Calu3 (cell line): Measurements from ENCODE around the gene TMEM63C. TPM values are rescaled to one million over a fixed set of nuclear protein-coding genes. Genes with fewer than 3 reads are reported as not detected.

Experiments
- BruUV-seq: library from RNA; stranded (reverse); fragments of 400-500 nt; replicated peaks from 2 replicates; lab custom pipeline; 2021; lab: Mats Ljungman, UMichigan
- CTCF ChIA-PET: fragments of 300-600 bp; sonication (Branson Sonifier 250); formaldehyde crosslinking; loops from one replicate; lab custom pipeline; 2022; ENCODE audit warnings: antibody characterized with exemption; lab: Charles Lee
- DNase-seq: peaks from one replicate; pipeline ENCODE4 v3.0.0; 2022
- H3K27ac Mint-ChIP-seq: one replicate; pipeline ENCODE4 v1.8.0; 2022; ENCODE audit warnings: mixed read lengths; ENCODE audit not compliant: unreplicated experiment
- H3K27me3 Mint-ChIP-seq: one replicate; pipeline ENCODE4 v1.8.0; 2022; ENCODE audit warnings: mixed read lengths; ENCODE audit not compliant: unreplicated experiment
- H3K36me3 Mint-ChIP-seq: one replicate; pipeline ENCODE4 v1.8.0; 2022; ENCODE audit warnings: mild to moderate bottlenecking, moderate library complexity, mixed read lengths; ENCODE audit not compliant: insufficient read depth, unreplicated experiment
- H3K4me1 Mint-ChIP-seq: one replicate; pipeline ENCODE4 v1.8.0; 2022; ENCODE audit warnings: mild to moderate bottlenecking, low read depth, mixed read lengths; ENCODE audit not compliant: unreplicated experiment
- H3K4me3 Mint-ChIP-seq: one replicate; pipeline ENCODE4 v1.8.0; 2022; ENCODE audit warnings: mild to moderate bottlenecking, low read depth, moderate library complexity, mixed read lengths; ENCODE audit not compliant: unreplicated experiment
- H3K9me3 Mint-ChIP-seq: one replicate; pipeline ENCODE4 v1.8.0; 2022; ENCODE audit warnings: low read depth, mixed read lengths; ENCODE audit not compliant: unreplicated experiment
- intact Hi-C: fragments of 100-400 bp; cut with micrococcal nuclease; formaldehyde crosslinking; loops from one replicate; pipeline ENCODE4 v1.10.0; 2022; ENCODE audit not compliant: unreplicated experiment
- total RNA-seq: library from RNA; stranded (reverse); gene quantifications from 2 replicates; pipeline ENCODE4 v1.2.3, GENCODE V29; 2022
- TF ChIP-seq, protein P1 (sequence below): fragments of 200-600 bp; IDR thresholded peaks from one replicate; pipeline ENCODE4 v1.8.0; 2022; ENCODE audit warnings: antibody characterized with exemption; ENCODE audit not compliant: unreplicated experiment

TMEM63C gene
- total RNA-seq, 1 experiment from 2014 or later: 1.1 TPM

DNA sequence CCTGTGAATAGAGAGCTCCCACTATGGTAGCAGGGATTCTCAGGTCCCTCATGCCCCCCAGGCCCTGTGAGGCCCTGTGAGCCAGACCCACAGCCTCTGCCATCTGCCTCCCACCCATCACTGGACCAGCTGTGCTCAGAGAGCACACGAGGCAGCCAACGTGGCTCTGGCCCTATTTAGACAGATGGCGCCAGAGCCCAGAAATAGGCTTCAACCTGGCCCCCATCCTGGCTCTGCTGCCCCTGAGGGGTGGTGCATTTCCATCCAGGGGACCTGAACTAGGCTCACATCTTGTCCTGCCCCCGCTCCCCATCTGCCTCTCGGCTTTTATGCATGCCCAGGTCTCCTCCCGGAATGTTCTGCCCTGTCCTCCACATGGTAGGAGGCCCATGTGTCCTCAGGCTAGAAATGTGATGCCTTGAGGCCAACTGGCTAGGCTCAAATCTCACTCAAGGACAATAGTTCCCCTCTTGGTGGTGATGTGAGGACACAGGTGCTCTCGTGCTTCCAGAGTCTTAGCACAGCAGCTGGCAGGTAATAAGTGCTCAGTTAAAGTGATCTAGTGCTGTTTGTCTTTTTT is 18.9 kb downstream of the TMEM63C start:
- no peak for DNase-seq
- TF ChIP-seq, protein P1, sequence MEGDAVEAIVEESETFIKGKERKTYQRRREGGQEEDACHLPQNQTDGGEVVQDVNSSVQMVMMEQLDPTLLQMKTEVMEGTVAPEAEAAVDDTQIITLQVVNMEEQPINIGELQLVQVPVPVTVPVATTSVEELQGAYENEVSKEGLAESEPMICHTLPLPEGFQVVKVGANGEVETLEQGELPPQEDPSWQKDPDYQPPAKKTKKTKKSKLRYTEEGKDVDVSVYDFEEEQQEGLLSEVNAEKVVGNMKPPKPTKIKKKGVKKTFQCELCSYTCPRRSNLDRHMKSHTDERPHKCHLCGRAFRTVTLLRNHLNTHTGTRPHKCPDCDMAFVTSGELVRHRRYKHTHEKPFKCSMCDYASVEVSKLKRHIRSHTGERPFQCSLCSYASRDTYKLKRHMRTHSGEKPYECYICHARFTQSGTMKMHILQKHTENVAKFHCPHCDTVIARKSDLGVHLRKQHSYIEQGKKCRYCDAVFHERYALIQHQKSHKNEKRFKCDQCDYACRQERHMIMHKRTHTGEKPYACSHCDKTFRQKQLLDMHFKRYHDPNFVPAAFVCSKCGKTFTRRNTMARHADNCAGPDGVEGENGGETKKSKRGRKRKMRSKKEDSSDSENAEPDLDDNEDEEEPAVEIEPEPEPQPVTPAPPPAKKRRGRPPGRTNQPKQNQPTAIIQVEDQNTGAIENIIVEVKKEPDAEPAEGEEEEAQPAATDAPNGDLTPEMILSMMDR: no peak
- no peaks in the 10 kb centered on the region for H3K4me1 Mint-ChIP-seq
- H3K36me3 Mint-ChIP-seq: no peaks in the 10 kb centered on the region
- no peaks in the 10 kb centered on the region for H3K9me3 Mint-ChIP-seq
- BruUV-seq: no TSS peak
- peaks cover 93% of the 10 kb centered on the region for H3K27me3 Mint-ChIP-seq
- H3K27ac Mint-ChIP-seq: no peak overlapping the region
- CTCF ChIA-PET: interaction anchor here (0.7 kb wide), 2 partner anchors 19 to 101 kb away, joined by 3 to 6 read pairs; no protein-coding TSS in a partner anchor
- intact Hi-C loops: no loop called here
- no peak overlapping the region for H3K4me3 Mint-ChIP-seq

DNA sequence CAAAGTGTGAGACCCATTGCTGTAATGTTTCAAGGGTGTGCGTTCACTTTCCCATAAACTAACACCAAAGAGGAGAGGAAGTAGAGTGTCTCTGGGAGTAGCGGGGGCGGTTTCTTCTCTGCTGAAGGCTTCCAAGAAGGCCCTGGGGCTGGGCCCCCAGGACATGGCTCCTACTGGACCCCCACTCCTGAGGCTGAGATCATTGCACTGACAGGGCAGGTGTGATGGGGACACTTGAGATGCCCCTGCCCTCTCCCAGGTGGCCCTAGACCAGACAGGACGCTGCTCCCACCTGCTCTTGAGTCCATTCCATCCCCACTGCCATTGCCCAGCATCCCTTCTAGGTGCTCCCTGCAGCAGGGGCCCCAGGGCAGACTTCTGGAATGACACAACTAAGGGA is 20.1 kb downstream of the TMEM63C start:
- CTCF ChIA-PET: no interaction called here
- peaks cover 97% of the 10 kb centered on the region for H3K27me3 Mint-ChIP-seq
- H3K4me3 Mint-ChIP-seq: no peak overlapping the region
- H3K4me1 Mint-ChIP-seq: no peaks in the 10 kb centered on the region
- intact Hi-C loops: no loop called here
- no TSS peak for BruUV-seq
- DNase-seq: no peak
- H3K9me3 Mint-ChIP-seq: no peaks in the 10 kb centered on the region
- H3K36me3 Mint-ChIP-seq: no peaks in the 10 kb centered on the region
- no peak overlapping the region for H3K27ac Mint-ChIP-seq
- TF ChIP-seq, protein P1: no peak

DNA sequence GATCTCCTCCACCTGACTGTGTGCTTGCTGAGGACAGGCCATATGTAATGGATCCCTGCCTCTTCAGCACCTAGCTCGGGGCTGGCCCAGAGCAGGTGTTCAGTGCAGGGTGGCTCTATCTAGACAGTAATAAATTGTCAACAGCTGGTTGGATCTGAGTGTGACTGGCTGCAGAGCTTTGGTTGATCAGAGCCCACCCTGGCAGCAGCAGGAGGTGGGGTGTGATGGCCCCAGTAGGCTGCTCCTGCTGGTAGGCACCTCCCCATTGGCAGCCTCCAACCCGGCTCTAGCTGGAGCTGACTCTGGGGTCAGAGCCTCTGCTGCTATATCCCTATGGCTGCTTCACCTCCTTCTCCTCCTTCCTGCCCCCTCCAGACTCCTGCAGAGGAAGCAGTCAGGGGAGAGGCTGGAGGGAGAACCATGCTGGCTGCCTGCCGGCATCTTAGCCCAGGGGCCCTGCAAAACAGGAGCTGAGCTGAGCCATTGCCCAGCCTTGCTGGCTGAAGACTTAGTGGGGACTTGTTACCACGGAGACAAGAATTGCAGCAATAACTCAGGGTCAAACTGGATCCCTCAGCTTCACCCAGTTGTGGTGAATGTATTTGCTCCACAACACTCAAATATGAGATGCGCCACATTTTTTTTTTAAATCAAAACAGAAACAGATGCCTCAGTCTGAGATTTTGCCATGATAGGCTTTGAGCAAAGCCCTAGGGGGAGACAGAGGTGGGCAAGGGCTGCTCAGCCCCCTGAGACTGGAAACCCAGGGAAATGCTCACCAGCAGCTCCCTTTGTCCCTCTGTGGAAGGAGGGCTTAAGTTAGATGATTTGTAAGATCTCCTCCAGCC is 22.2 kb downstream of the TMEM63C start:
- CTCF ChIA-PET: interaction anchor here (1.2 kb wide), 1 partner anchor 9 kb away, joined by 3 read pairs; no protein-coding TSS in a partner anchor
- Mint-ChIP-seq H3K4me1 (no peaks in the 10 kb centered on the region), H3K27ac (no peak overlapping the region), H3K36me3 (no peaks in the 10 kb centered on the region), H3K4me3 (no peak overlapping the region), H3K9me3 (no peaks in the 10 kb centered on the region), H3K27me3 (peaks cover 97% of the 10 kb centered on the region)
- TF ChIP-seq, protein P1: no peak
- no TSS peak for BruUV-seq
- no peak for DNase-seq
- intact Hi-C loops: no loop called here

DNA sequence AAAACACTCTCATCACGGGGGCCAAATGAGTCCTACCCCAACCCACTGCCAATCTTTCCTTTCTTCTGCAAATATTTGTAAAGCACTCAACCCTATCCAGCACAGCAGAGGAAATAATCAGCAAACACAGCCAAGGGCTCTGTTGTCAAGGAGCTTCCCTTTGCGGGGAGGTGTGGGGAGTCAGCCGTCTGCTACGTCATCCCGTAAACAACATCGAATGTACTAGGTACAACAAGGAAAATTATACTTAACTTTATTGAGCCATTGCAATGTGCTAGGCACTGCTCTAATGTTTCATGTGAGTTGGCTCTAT is 22.8 kb downstream of the TMEM63C start:
- no peaks in the 10 kb centered on the region for H3K36me3 Mint-ChIP-seq
- H3K4me3 Mint-ChIP-seq: no peak overlapping the region
- DNase-seq: no peak
- TF ChIP-seq, protein P1: no peak
- H3K4me1 Mint-ChIP-seq: no peaks in the 10 kb centered on the region
- intact Hi-C loops: no loop called here
- CTCF ChIA-PET: interaction anchor here (1.2 kb wide), 1 partner anchor 9 kb away, joined by 3 read pairs; no protein-coding TSS in a partner anchor
- H3K9me3 Mint-ChIP-seq: no peaks in the 10 kb centered on the region
- H3K27me3 Mint-ChIP-seq: peaks cover 97% of the 10 kb centered on the region
- no peak overlapping the region for H3K27ac Mint-ChIP-seq
- BruUV-seq: no TSS peak
